ENCODE data around the gene WDR46. TPM values are rescaled to one million over a fixed set of nuclear protein-coding genes. Genes with fewer than 3 reads are reported as not detected.

WDR46 gene
- total RNA-seq, 1 experiment from 2014 or later: 52.4 TPM

DNA sequence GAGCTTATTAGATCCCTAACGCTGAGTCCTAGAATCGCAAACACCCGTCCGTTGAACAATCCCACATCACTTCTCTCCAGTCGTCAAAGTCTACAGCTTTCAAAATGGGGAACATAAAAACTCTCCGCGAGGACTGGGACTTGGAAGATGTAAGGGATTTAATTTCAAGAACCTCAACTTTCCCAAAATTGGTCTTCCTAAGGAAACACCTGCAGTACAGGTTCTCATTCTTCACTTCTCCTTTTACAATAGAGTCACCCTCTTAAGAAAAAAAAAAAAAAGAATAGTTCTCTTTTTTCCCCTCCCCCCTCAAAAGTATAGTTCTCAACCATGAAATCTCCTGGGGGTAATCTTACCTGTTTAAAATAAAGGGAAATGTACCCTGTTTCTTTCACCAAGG lies 35.1 kb upstream of the WDR46 start:
- Histone ChIP-seq H3K27ac (no peak overlapping the region), H3F3A (ENCODE audit: insufficient read depth, low read depth) (peaks cover 30% of the 10 kb centered on the region), H3K9me3 (ENCODE audit: insufficient read depth, low read depth) (no peaks in the 10 kb centered on the region), H3K9me2 (ENCODE audit: insufficient read depth) (no peaks in the 10 kb centered on the region), H3K36me3 (ENCODE audit: low read depth) (peaks cover 20% of the 10 kb centered on the region; the same call in 1 of the 2 replicates), H3K4me3 (peak overlapping the region; percentile 63), H2AFZ (peak overlapping the region; percentile 77), H4K20me1 (ENCODE audit: insufficient read depth) (no peaks in the 10 kb centered on the region), H3K27me3 (ENCODE audit: insufficient read depth, low read depth) (no peaks in the 10 kb centered on the region), H3K79me2 (ENCODE audit: low read depth) (peaks cover 36% of the 10 kb centered on the region), H3K4me1 (replicated peaks; ENCODE audit: insufficient read depth) (peaks cover 37% of the 10 kb centered on the region), H3K4me2 (peak overlapping the region; percentile 92)
- no TSS peak for BruUV-seq (replicated peaks)
- intact Hi-C loops (cut with micrococcal nuclease; ENCODE audit: unreplicated experiment): no loop called here
- no peak for DNase-seq
- CTCF ChIA-PET: interaction anchor here (0.7 kb wide), 1 partner anchor 35 kb away, joined by 3 read pairs; no protein-coding TSS in a partner anchor
- POLR2A ChIA-PET (ENCODE audit: unreplicated experiment): interaction anchor here (0.6 kb wide), 1 partner anchor 34 kb away, joined by 3 read pairs; no protein-coding TSS in a partner anchor
- no peak for TF ChIP-seq EZH2 (IDR thresholded peaks at IDR 0.05; ENCODE audit: low read depth)
- TF ChIP-seq, protein P1, sequence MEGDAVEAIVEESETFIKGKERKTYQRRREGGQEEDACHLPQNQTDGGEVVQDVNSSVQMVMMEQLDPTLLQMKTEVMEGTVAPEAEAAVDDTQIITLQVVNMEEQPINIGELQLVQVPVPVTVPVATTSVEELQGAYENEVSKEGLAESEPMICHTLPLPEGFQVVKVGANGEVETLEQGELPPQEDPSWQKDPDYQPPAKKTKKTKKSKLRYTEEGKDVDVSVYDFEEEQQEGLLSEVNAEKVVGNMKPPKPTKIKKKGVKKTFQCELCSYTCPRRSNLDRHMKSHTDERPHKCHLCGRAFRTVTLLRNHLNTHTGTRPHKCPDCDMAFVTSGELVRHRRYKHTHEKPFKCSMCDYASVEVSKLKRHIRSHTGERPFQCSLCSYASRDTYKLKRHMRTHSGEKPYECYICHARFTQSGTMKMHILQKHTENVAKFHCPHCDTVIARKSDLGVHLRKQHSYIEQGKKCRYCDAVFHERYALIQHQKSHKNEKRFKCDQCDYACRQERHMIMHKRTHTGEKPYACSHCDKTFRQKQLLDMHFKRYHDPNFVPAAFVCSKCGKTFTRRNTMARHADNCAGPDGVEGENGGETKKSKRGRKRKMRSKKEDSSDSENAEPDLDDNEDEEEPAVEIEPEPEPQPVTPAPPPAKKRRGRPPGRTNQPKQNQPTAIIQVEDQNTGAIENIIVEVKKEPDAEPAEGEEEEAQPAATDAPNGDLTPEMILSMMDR (conservative IDR thresholded peaks at IDR 0.05): no peak

DNA sequence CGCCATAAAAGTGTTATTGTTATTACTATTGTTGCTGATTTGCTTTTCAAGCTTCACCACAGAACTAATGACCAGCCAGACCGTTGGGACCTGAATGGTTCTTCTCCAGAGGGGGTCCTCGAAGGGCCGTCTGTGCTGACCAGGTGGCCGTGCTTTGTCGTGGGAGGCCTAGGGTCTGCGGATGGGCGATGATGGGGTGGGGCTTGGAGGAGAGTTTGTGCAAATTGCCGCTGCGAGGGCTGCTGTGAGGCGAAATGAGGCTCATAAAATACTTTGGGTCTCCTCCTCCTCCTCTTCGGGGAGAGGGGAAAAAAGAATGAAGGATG lies 34.5 kb upstream of the WDR46 start:
- H3K9me2 ChIP-seq (ENCODE audit: insufficient read depth): no peaks in the 10 kb centered on the region
- no peaks in the 10 kb centered on the region for H4K20me1 ChIP-seq (ENCODE audit: insufficient read depth)
- no peaks in the 10 kb centered on the region for H3K27me3 ChIP-seq (ENCODE audit: insufficient read depth, low read depth)
- peak overlapping the region; percentile 77 for H2AFZ ChIP-seq
- TF ChIP-seq, protein P1 (conservative IDR thresholded peaks at IDR 0.05): no peak
- no peak for TF ChIP-seq EZH2 (IDR thresholded peaks at IDR 0.05; ENCODE audit: low read depth)
- BruUV-seq (replicated peaks): no TSS peak
- ChIA-PET POLR2A (ENCODE audit: unreplicated experiment) (interaction anchor here (0.6 kb wide), 1 partner anchor 33 kb away, joined by 3 read pairs; no protein-coding TSS in a partner anchor), CTCF (interaction anchor here (0.6 kb wide), 1 partner anchor 310 kb away, joined by 3 read pairs; no protein-coding TSS in a partner anchor)
- peaks cover 35% of the 10 kb centered on the region for H3F3A ChIP-seq (ENCODE audit: insufficient read depth, low read depth)
- H3K27ac ChIP-seq: peak overlapping the region; percentile 41
- no peak for DNase-seq
- peaks cover 20% of the 10 kb centered on the region; the same call in 1 of the 2 replicates for H3K36me3 ChIP-seq (ENCODE audit: low read depth)
- peaks cover 37% of the 10 kb centered on the region for H3K79me2 ChIP-seq (ENCODE audit: low read depth)
- intact Hi-C loops (cut with micrococcal nuclease; ENCODE audit: unreplicated experiment): loop anchor here (1.0 kb wide), 1 partner anchor 95 kb away; the partner anchor contains the start of gene CUTA
- peaks cover 43% of the 10 kb centered on the region for H3K4me1 ChIP-seq (replicated peaks; ENCODE audit: insufficient read depth)
- peak overlapping the region; percentile 92 for H3K4me2 ChIP-seq
- peak overlapping the region; percentile 63 for H3K4me3 ChIP-seq
- H3K9me3 ChIP-seq (ENCODE audit: insufficient read depth, low read depth): no peaks in the 10 kb centered on the region

DNA sequence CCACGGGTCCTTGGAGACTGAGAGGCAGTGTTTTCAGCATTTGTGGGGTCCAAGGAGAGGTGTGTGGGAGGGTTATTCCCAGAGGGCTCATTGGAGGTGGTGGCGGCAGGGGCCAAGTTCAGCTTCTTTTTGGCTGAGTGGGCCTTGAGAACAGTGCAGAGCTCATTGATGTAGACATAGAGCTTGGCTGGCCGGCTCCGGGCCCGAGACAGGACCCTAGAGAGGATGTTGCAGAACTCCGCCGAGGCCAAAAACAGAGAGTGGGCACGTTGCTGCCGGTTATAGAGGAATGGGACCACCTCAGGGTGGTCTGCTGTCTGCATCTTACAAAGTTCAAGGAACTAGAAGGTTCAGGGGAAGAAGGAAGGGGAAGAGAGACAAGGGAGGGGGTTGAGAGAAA lies 32.2 kb upstream of the WDR46 start:
- Histone ChIP-seq H3K9me2 (ENCODE audit: insufficient read depth) (no peaks in the 10 kb centered on the region), H3F3A (ENCODE audit: insufficient read depth, low read depth) (peaks cover 51% of the 10 kb centered on the region), H3K4me2 (peak overlapping the region; percentile 97), H2AFZ (no peak overlapping the region), H3K4me3 (no peak overlapping the region; the same call in 1 of the 2 replicates), H4K20me1 (ENCODE audit: insufficient read depth) (no peaks in the 10 kb centered on the region), H3K27me3 (ENCODE audit: insufficient read depth, low read depth) (no peaks in the 10 kb centered on the region), H3K27ac (peak overlapping the region; percentile 48; the same call in 1 of the 2 replicates), H3K9me3 (ENCODE audit: insufficient read depth, low read depth) (no peaks in the 10 kb centered on the region), H3K36me3 (ENCODE audit: low read depth) (peaks cover 20% of the 10 kb centered on the region; the same call in 1 of the 2 replicates), H3K4me1 (replicated peaks; ENCODE audit: insufficient read depth) (peaks cover 52% of the 10 kb centered on the region), H3K79me2 (ENCODE audit: low read depth) (peaks cover 45% of the 10 kb centered on the region)
- intact Hi-C loops (cut with micrococcal nuclease; ENCODE audit: unreplicated experiment): no loop called here
- TF ChIP-seq EZH2 (IDR thresholded peaks at IDR 0.05; ENCODE audit: low read depth): no peak
- TF ChIP-seq, protein P1 (conservative IDR thresholded peaks at IDR 0.05): no peak
- no TSS peak for BruUV-seq (replicated peaks)
- ChIA-PET CTCF (no interaction called here), POLR2A (ENCODE audit: unreplicated experiment) (no interaction called here)
- no peak for DNase-seq

Measured in PC-9 (cell line).